Measurements from ENCODE around the gene MAML3.

The MAML3 gene

DNA sequence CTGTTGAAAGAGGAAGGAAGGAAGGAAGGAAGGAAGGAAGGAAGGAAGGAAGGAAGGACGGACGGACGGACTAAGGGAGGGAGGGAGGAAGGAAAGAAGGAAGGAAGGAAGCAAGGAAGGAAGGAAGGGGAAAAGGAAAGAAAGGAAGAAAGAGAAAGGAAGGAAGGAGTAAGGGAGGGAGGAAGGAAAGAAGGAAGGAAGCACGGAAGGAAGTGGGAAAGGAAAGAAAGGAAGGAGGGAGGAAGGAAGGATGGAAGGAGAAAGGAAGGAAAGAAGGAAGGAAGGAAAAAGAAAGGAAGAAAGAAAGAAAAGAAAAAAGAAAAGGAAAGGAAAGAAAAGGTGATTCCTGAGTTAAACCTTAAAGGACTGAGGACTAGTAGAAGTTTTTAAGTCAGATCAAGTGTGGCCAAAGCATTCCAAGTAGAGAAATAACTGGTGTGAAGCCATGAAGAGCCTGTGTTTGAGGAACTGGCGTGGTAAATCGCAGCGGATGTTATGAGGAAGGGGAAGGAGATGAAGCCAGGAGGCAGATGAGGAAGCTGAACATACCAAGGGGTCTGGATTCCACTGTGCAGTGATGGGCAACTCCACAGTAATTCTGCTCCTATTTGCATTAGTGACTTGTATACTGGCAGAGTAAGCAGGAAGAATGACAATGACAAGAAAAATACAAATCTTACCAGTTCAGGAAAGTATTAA is 324.9 kb downstream of the MAML3 start:
- no peak overlapping the region for H3K4me3 ChIP-seq (ENCODE audit: low read depth, low read length)
- no peak for DNase-seq (ENCODE audit: low read depth)
- TF ChIP-seq, protein P1, sequence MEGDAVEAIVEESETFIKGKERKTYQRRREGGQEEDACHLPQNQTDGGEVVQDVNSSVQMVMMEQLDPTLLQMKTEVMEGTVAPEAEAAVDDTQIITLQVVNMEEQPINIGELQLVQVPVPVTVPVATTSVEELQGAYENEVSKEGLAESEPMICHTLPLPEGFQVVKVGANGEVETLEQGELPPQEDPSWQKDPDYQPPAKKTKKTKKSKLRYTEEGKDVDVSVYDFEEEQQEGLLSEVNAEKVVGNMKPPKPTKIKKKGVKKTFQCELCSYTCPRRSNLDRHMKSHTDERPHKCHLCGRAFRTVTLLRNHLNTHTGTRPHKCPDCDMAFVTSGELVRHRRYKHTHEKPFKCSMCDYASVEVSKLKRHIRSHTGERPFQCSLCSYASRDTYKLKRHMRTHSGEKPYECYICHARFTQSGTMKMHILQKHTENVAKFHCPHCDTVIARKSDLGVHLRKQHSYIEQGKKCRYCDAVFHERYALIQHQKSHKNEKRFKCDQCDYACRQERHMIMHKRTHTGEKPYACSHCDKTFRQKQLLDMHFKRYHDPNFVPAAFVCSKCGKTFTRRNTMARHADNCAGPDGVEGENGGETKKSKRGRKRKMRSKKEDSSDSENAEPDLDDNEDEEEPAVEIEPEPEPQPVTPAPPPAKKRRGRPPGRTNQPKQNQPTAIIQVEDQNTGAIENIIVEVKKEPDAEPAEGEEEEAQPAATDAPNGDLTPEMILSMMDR (conservative IDR thresholded peaks at IDR 0.05; ENCODE audit: low read depth, low read length) = no peak

DNA sequence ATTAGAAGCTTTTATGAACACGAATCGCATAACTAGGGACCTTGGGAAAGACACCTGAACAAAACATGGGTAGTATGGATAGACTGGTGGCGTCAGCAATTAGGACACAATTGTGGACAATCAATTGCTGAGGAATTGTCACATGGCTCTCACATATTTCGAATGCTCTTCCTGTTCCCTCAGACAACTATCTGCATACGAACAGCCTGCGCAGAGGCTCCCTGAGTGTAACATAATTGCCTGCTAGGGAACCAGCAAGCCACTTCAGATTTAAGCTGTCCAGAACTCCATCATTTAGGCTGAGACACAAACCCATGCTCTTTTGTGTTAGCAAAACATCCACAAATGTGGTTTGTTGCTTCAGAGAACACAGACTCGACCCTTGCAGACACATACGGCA is 327.6 kb downstream of the MAML3 start:
- H3K4me3 ChIP-seq (ENCODE audit: low read depth, low read length) = no peak overlapping the region
- no peak for DNase-seq (ENCODE audit: low read depth)
- TF ChIP-seq, protein P1 (conservative IDR thresholded peaks at IDR 0.05; ENCODE audit: low read depth, low read length) = no peak

DNA sequence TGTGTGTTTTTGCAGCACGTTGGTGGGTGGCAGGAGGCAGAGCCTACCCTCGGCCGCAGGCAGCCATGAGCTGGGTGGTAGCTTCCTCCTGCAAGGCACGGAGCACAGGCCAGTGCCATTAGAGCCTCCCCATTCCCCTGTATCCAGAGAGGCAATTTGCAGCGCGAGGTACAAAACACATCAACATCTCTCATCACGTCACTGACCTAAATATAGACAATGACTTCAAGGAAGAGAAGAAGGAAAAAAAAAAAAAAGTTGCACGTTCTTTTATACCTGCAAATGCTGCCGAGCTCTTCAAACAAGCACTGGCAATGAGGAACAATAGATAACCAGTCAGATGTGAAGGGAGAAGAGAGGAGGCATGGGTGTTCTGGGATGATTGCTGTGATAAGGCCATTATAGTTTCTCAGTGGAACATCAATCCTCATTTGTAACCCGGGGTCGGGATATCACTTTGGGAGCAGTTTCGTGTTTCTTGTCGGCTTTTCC is 328.4 kb downstream of the MAML3 start:
- H3K4me3 ChIP-seq (ENCODE audit: low read depth, low read length) = no peak overlapping the region
- DNase-seq (ENCODE audit: low read depth) = no peak
- TF ChIP-seq, protein P1 (conservative IDR thresholded peaks at IDR 0.05; ENCODE audit: low read depth, low read length) = no peak

DNA sequence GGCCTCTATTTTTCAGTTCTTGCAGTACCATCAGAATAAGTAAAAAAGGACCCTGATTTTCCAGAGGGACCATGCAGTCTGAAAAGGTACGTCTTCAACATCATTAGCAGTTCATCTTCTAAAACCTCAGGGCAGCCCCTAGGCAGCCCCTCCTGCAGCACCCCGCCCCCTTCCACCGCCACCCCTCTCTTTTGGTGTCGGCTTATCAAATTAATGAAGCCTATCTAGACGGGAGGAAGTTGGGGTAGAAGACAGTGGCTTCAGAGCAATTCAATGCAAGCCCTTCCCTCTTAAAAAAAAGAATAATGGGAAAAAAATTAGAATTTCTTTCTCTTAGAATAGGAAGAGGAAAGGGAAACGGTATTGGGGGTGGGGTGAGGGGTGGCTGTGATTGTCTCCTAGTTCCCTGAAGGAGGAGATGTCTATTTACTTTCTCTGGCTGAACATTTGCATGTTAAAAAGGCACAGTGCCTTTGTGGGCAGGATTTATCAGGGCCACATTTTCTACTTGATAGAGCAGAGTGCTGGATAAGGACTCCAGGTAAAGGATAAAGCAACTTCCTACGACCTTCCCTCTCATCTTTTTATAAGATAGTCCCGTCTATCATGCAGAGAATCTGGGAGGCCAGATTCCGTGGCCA is 329.0 kb downstream of the MAML3 start:
- TF ChIP-seq, protein P1 (conservative IDR thresholded peaks at IDR 0.05; ENCODE audit: low read depth, low read length) = no peak
- no peak for DNase-seq (ENCODE audit: low read depth)

DNA sequence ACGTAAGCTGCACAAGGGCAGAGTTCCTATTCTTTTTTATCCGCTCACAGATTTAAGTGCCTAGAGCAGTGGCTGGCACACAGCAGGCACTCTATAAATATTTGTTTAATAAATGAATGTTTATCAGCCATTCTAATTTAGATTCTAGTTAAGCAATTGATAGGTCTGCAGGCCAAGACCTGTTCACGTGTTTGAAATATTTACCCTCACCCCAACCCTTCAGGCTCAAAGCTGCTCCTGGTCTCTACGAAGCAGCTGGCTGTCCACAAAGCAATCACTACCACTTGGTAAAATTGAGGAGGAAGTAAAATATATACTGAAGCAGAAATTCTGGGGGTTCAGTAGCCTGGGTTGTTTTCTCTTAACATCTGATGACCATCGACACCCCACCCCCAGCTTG is 330.2 kb downstream of the MAML3 start:
- TF ChIP-seq, protein P1 (conservative IDR thresholded peaks at IDR 0.05; ENCODE audit: low read depth, low read length) = no peak
- DNase-seq (ENCODE audit: low read depth) = no peak

More for the DNA sequence above, 329.0 kb downstream of the MAML3 start:
- H3K4me3 ChIP-seq (ENCODE audit: low read depth, low read length) = no peak overlapping the region

DNA sequence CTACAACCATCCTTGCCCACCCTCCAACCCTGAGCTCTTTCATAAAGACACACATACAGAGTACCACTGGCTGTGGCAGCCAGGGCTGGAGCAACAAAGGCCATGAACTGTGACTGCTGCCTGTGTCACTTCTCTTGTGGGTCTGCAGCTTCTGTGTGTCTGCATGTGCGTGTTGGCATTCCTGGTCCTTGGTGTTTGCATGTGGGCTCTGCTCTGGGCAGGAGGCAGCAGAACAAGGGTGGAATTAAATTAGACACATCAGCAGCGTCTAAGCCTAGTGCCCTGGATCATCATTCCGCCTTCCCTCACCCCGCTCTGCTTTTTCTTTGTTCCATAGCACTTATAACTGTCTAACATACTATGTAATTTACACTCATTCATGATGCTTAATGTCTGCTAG is 330.6 kb downstream of the MAML3 start:
- no peak overlapping the region for H3K4me3 ChIP-seq (ENCODE audit: low read depth, low read length)
- TF ChIP-seq, protein P1 (conservative IDR thresholded peaks at IDR 0.05; ENCODE audit: low read depth, low read length) = no peak
- no peak for DNase-seq (ENCODE audit: low read depth)

More for the DNA sequence above, 330.2 kb downstream of the MAML3 start:
- H3K4me3 ChIP-seq (ENCODE audit: low read depth, low read length) = no peak overlapping the region
